Right lobe of liver (tissue), 6 donors: ENCODE data around the gene PTS. TPM values are rescaled to one million over a fixed set of nuclear protein-coding genes. Genes with fewer than 3 reads are reported as not detected.

ENCODE experiments used
- ATAC-seq, 4 donors: fragments of 200-7000 bp; cut with Tn5 transposase; one replicate each; pipeline ENCODE4 v1.9.1; 2020; ENCODE audit warnings: mild to moderate bottlenecking in 4 of 4, moderate library complexity in 4 of 4
- DNase-seq, 3 donors: peaks; one replicate each; pipeline ENCODE4 v3.0.0-alpha.2; 2020
- H3K27ac ChIP-seq, 3 donors: fragments of 200-600 bp; one replicate each; pipeline ENCODE4 v1.8.0; 2022
- H3K27me3 ChIP-seq, 2 donors: fragments of 200-600 bp; one replicate each; pipeline ENCODE4 v1.8.0; 2022
- H3K36me3 ChIP-seq, 4 donors: fragments of 200-600 bp; sonication (generic) in 1 of 4; one replicate each; pipeline versions ENCODE4 v1.5.1 to v1.8.0; 2017 to 2022; ENCODE audit warnings: control low read depth in 1 of 4
- H3K4me1 ChIP-seq, 4 donors: fragments of 200-600 bp; sonication (generic) in 1 of 4; one replicate each; pipeline versions ENCODE4 v1.5.1 to v1.8.0; 2017 to 2022; ENCODE audit warnings: control low read depth in 1 of 4
- H3K4me3 ChIP-seq, 3 donors: fragments of 200-600 bp; one replicate each; pipeline ENCODE4 v1.8.0; 2022
- H3K9me3 ChIP-seq, 4 donors: fragments of 200-600 bp; sonication (generic) in 1 of 4; one replicate each; pipeline versions ENCODE4 v1.5.1 to v1.8.0; 2017 to 2022; ENCODE audit warnings: control low read depth in 1 of 4
- POLR2A ChIP-seq: fragments of 450-650 bp; IDR thresholded peaks from one replicate; pipeline ENCODE4 v1.6.1; 2017; ENCODE audit warnings: antibody characterized with exemption, mild to moderate bottlenecking
- WGBS: methylation state at CpG from one replicate; pipeline ENCODE4 v1.1.6; 2018; ENCODE audit warnings: low coverage, low lambda C conversion rate; ENCODE audit not compliant: insufficient coverage; ENCODE audit errors: missing lambda C conversion rate; 5-methylcytosine and 5-hydroxymethylcytosine counted together
- intact Hi-C, 2 donors: fragments of 100-400 bp; cut with DNase I; formaldehyde crosslinking; loops; one replicate each; pipeline versions ENCODE4 v1.11.2 to v1.14.1; 2022
- total RNA-seq, 6 experiments: library from RNA; depleted of rRNA in 2 of 6; stranded (reverse); fragments of >200 nt in 2 of 6; fragmentation: NEBNext Ultra II Directional in 3 of 6; extraction: Animal tissue kit (Norgen Biotek cat#: 25700) in 3 of 6; gene quantifications; one replicate each; pipeline versions ENCODE4 v1.1.0 to v1.2.4, GENCODE V29; 2016 to 2023
- TF ChIP-seq, protein P1 (sequence below), 4 donors: fragments of 200-600 bp in 3 of 4; fragments of 450-650 bp in 1 of 4; IDR thresholded peaks; one replicate each; pipeline versions ENCODE4 v1.5.1 to v1.8.0; 2016 to 2022; ENCODE audit warnings: antibody characterized with exemption in 4 of 4, mild to moderate bottlenecking in 2 of 4
- donor health status: DM: no; HTN: yes; CAD: no.
- donor health status: DM: no; HTN: no; CAD: no.
- donor health status: DM: no; HTN: no; CAD: no.
- donor health status: DM: no; HTN: yes; CAD: no.
- donor health status: DM: no; HTN: yes; CAD: no.

The PTS gene
- total RNA-seq, 6 experiments from 2014 or later: 37.8 to 66.9 (median 55.4) TPM

DNA sequence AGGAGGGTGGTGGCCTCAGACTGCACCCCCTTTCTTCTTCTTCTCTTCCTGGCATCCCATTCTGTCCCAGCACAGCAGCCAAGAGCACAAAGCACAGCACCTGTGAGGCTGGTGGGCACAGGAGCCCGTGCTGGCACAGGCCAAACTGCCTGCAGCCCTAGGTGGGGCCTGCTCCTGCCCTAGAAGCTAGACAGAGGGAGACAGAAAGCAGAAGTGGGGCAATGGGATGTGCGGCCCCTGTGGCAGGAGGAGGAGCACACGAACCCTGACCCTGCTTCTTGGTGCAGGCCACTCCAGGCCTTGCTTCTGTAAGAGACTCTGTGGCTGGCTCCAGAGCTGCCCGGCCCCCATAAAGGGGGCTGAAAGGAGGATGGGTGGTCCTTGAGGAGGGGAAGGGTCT lies 3.9 kb upstream of the PTS start:
- no peak overlapping the region for H3K4me3 ChIP-seq

DNA sequence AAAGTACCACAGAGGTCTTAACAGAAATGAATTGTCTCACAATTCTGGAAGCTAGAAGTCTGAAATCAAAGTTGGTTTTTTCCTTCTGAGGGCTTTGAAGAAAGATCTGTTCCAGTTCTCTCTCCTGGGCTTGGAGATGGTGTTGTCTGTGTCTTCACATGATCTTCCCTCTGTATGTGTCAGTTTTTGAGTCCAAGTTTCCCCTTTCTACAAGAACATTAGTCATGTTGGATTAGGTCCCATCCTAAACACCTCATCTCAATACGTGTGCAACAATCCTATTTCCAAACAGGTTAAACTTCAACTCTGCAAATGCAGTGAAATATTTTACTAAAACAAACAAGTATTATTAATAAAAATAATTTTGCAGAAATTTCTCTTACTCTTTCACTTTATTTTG lies 3.1 kb upstream of the PTS start:
- DNase-seq: no peak
- intact Hi-C loops: no loop called here
- H3K27ac ChIP-seq: peak overlapping the region; percentile 72 to 89 (median 82)

More for the DNA sequence above, 3.9 kb upstream of the PTS start:
- no peak for TF ChIP-seq POLR2A
- TF ChIP-seq, protein P1, sequence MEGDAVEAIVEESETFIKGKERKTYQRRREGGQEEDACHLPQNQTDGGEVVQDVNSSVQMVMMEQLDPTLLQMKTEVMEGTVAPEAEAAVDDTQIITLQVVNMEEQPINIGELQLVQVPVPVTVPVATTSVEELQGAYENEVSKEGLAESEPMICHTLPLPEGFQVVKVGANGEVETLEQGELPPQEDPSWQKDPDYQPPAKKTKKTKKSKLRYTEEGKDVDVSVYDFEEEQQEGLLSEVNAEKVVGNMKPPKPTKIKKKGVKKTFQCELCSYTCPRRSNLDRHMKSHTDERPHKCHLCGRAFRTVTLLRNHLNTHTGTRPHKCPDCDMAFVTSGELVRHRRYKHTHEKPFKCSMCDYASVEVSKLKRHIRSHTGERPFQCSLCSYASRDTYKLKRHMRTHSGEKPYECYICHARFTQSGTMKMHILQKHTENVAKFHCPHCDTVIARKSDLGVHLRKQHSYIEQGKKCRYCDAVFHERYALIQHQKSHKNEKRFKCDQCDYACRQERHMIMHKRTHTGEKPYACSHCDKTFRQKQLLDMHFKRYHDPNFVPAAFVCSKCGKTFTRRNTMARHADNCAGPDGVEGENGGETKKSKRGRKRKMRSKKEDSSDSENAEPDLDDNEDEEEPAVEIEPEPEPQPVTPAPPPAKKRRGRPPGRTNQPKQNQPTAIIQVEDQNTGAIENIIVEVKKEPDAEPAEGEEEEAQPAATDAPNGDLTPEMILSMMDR (IDR thresholded peaks at IDR 0.05): no peak
- no peak for ATAC-seq
- DNase-seq: no peak
- Histone ChIP-seq H3K27me3 (no peaks in the 10 kb centered on the region), H3K27ac (peak overlapping the region; percentile 72 to 89 (median 82)), H3K36me3 (no peaks in the 10 kb centered on the region), H3K9me3 (no peaks in the 10 kb centered on the region), H3K4me1 (peaks cover 0 to 56% (median 29%) of the 10 kb centered on the region in 4 donors)
- intact Hi-C loops: no loop called here
- WGBS: 40% methylated on average over 2 of the region's 4 CpGs

DNA sequence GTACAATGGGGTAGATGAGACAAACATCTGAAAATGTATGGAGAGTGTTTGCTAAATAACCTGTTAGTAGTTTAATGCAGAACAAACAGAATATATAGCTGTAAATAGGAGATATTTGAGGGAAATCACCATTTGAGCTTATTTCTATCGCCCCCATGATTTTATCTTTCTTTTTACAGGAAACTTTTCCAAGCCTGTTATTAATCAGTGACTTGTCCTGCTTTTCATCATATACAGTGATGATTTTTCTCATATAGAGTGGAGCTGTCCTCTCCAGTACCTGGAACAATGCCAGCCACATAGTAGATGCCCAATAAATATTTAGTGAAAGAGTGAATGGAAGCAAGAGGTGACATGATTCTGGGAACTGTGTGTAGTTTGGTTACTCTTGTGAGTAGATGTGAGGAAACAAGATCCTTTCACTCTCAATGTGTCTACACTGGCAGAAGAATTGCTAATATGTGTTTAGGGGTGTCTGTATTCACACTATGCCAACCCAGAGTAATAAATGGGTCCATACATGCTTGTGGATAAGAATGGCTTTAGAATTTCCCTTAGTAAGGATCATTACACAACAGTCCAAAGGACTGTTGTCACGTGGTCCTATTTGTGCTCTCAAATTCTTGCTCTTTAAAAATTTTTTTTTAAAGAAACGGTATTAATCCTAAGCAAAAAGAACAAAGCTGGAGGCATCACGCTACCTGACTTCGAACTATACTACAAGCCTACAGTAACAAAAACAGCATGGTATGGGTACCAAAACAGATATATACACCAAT lies 2.3 kb upstream of the PTS start:
- intact Hi-C loops: no loop called here
- 65% methylated on average over 5 of the region's 5 CpGs for WGBS
- Histone ChIP-seq H3K4me3 (no peak overlapping the region), H3K9me3 (no peaks in the 10 kb centered on the region), H3K4me1 (peaks cover 0 to 57% (median 26%) of the 10 kb centered on the region in 4 donors), H3K27me3 (no peaks in the 10 kb centered on the region), H3K36me3 (peaks cover 0 to 4% (median 2%) of the 10 kb centered on the region in 4 donors), H3K27ac (peak overlapping the region; percentile 72 to 89 (median 82))
- no peak for ATAC-seq
- no peak for DNase-seq
- no peak for TF ChIP-seq POLR2A
- TF ChIP-seq, protein P1 (IDR thresholded peaks at IDR 0.05): no peak

More for the DNA sequence above, 3.1 kb upstream of the PTS start:
- Histone ChIP-seq H3K36me3 (no peaks in the 10 kb centered on the region), H3K9me3 (no peaks in the 10 kb centered on the region), H3K4me3 (no peak overlapping the region), H3K4me1 (peaks cover 0 to 57% (median 26%) of the 10 kb centered on the region in 4 donors), H3K27me3 (no peaks in the 10 kb centered on the region)
- peak in 1 of 4 donors; percentile 15 for ATAC-seq
- TF ChIP-seq POLR2A: no peak
- TF ChIP-seq, protein P1 (IDR thresholded peaks at IDR 0.05): no peak
- 17% methylated on average over 1 of the region's 1 CpG for WGBS

DNA sequence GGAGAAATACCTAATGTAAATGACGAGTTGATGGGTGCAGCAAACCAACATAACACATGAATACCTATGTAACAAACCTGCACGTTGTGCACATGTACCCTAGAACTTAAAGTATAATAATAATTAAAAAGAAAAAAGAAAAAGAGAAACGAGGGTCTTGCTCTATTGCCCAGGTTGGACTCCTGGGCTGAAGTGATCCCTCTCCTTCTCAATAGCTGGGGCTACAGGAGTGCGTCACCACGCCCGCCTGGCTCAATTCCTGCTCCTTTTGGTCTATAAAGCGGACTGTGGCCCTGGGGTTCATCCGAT lies 521 bp upstream of the PTS start:
- 19% methylated on average over 6 of the region's 8 CpGs for WGBS
- peak overlapping the region; percentile 95 to 99 (median 96) for H3K27ac ChIP-seq
- peaks cover 0 to 21% (median 11%) of the 10 kb centered on the region in 4 donors for H3K36me3 ChIP-seq
- ATAC-seq: peak in 1 of 4 donors; percentile 77
- DNase-seq: peak in 1 of 3 donors; percentile 84
- H3K9me3 ChIP-seq: no peaks in the 10 kb centered on the region
- H3K4me1 ChIP-seq: peaks cover 0 to 42% (median 19%) of the 10 kb centered on the region in 4 donors
- intact Hi-C loops: no loop called here
- TF ChIP-seq, protein P1 (IDR thresholded peaks at IDR 0.05): no peak
- no peak for TF ChIP-seq POLR2A
- H3K27me3 ChIP-seq: no peaks in the 10 kb centered on the region
- peak overlapping the region; percentile 64 to 69 (median 67) for H3K4me3 ChIP-seq
